ENCODE results near the gene FAM168A. TPM values are rescaled to one million over a fixed set of nuclear protein-coding genes. Genes with fewer than 3 reads are reported as not detected.

Gene FAM168A
- total RNA-seq, 1 experiment from 2014 or later: 13.8 TPM

GRCh38 chr11:73395297-73396208 is 202.4 kb downstream of the FAM168A start:
- no peak for TF ChIP-seq CTCF (IDR thresholded peaks at IDR 0.05; ENCODE audit: unreplicated experiment)
- intact Hi-C loops (cut with micrococcal nuclease): no loop called here
- CTCF ChIA-PET: interaction anchor here (0.6 to 2.6 kb wide), 5 partner anchors 14 to 266 kb away, joined by 3 to 20 read pairs (median 4); no protein-coding TSS in a partner anchor
- no peak overlapping the region for H3K4me3 Mint-ChIP-seq (ENCODE audit: unreplicated experiment)
- POLR2A ChIA-PET: interaction anchor here (0.6 kb wide), 3 partner anchors 45 to 342 kb away, joined by 3 read pairs; no protein-coding TSS in a partner anchor
- no peaks in the 10 kb centered on the region for H3K4me1 Mint-ChIP-seq (ENCODE audit: insufficient read depth, unreplicated experiment)
- peaks cover 5% of the 10 kb centered on the region for H3K36me3 Mint-ChIP-seq (ENCODE audit: insufficient read depth, unreplicated experiment)
- no TSS peak for BruUV-seq (replicated peaks)
- H3K9me3 Mint-ChIP-seq (ENCODE audit: unreplicated experiment): no peaks in the 10 kb centered on the region
- DNase-seq (ENCODE audit: unreplicated experiment): no peak
- H3K27ac Mint-ChIP-seq (ENCODE audit: low read depth, unreplicated experiment): peak overlapping the region; percentile 77
- no peaks in the 10 kb centered on the region for H3K27me3 Mint-ChIP-seq (ENCODE audit: insufficient read depth, unreplicated experiment)

DNA sequence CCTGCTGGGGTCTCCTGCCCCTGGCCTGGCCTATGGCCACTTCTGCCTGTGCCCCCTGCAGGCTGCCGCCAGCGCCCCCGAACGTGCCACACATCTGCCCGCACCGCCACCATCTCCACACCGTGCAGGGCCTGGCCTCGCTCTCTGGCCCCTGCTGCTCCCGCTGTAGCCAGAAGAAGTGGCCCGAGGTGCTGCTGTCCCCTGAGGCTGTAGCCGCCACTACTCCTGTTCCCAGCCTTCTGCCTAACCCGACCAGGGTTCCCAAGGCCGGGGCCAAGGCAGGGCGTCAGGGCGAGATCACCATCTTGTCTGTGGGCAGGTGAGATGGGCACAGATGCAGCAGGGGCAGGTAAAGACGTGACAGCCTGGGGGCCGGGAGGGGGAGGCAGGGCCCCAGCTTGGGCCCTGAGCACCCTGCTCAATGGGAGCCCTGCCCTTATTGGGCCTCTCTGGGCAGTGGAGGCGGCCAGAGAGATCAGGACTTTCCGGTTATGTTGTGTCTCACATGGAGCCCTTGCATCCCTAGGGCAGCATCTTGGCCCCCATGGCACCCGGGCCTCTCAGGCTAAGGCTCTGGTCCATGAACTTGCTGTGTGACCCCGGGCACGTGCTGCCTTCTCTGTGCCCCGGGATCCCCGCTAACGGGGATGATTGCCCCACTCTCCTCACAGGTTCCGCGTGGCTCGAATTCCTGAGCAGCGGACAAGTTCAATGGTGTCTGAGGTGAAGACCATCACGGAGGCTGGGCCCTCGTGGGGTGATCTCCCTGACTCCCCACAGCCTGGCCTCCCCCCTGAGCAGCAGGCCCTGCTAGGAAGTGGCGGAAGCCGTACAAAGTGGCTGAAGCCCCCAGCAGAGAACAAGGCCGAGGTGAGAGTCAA is 203.3 kb downstream of the FAM168A start:
- TF ChIP-seq CTCF (IDR thresholded peaks at IDR 0.05; ENCODE audit: unreplicated experiment): no peak
- Mint-ChIP-seq H3K9me3 (ENCODE audit: unreplicated experiment) (no peaks in the 10 kb centered on the region), H3K27ac (ENCODE audit: low read depth, unreplicated experiment) (no peak overlapping the region), H3K36me3 (ENCODE audit: insufficient read depth, unreplicated experiment) (peaks cover 5% of the 10 kb centered on the region), H3K27me3 (ENCODE audit: insufficient read depth, unreplicated experiment) (no peaks in the 10 kb centered on the region), H3K4me1 (ENCODE audit: insufficient read depth, unreplicated experiment) (peaks cover 5% of the 10 kb centered on the region), H3K4me3 (ENCODE audit: unreplicated experiment) (no peak overlapping the region)
- ChIA-PET CTCF (interaction anchor here (0.7 to 2.7 kb wide), 5 partner anchors 20 to 231 kb away, joined by 3 to 16 read pairs (median 5); no protein-coding TSS in a partner anchor), POLR2A (interaction anchor here (0.6 to 1.6 kb wide), 2 partner anchors 43 to 343 kb away, joined by 3 to 5 read pairs; no protein-coding TSS in a partner anchor)
- intact Hi-C loops (cut with micrococcal nuclease): no loop called here
- BruUV-seq (replicated peaks): no TSS peak
- no peak for DNase-seq (ENCODE audit: unreplicated experiment)

GRCh38 chr11:73393479-73394415 is 204.2 kb downstream of the FAM168A start:
- Mint-ChIP-seq H3K4me1 (ENCODE audit: insufficient read depth, unreplicated experiment) (peaks cover 14% of the 10 kb centered on the region), H3K36me3 (ENCODE audit: insufficient read depth, unreplicated experiment) (peaks cover 5% of the 10 kb centered on the region), H3K9me3 (ENCODE audit: unreplicated experiment) (no peaks in the 10 kb centered on the region), H3K27ac (ENCODE audit: low read depth, unreplicated experiment) (no peak overlapping the region), H3K27me3 (ENCODE audit: insufficient read depth, unreplicated experiment) (no peaks in the 10 kb centered on the region), H3K4me3 (ENCODE audit: unreplicated experiment) (no peak overlapping the region)
- TF ChIP-seq CTCF (IDR thresholded peaks at IDR 0.05; ENCODE audit: unreplicated experiment): peak; percentile 55
- ChIA-PET POLR2A (interaction anchor here (0.6 to 1.6 kb wide), 6 partner anchors 17 to 458 kb away, joined by 3 to 5 read pairs (median 3); no protein-coding TSS in a partner anchor), CTCF (interaction anchor here (0.5 to 2.7 kb wide), 20 partner anchors 8 to 922 kb away, joined by 3 to 23 read pairs (median 5); no protein-coding TSS in a partner anchor)
- DNase-seq (ENCODE audit: unreplicated experiment): peak; percentile 78
- intact Hi-C loops (cut with micrococcal nuclease): loop anchor here (1.0 kb wide), 3 partner anchors 42 to 98 kb away; no protein-coding TSS in a partner anchor
- no TSS peak for BruUV-seq (replicated peaks)

All from MCF 10A (cell line).